Astrocyte of the cerebellum (primary cell): Measurements from ENCODE around the gene AKT3.
"Not testable (repeated sequence)": the region's sequence is repeated elsewhere in the genome, so short reads cannot be mapped to it uniquely, and the experiment has no call there.

Experiments
- DNase-seq: peaks from one replicate; pipeline ENCODE4 v3.0.0-alpha.2; 2011; ENCODE audit warnings: low read depth
- H3K4me3 ChIP-seq: 2 replicates; pipeline ENCODE4 v1.5.1; 2011; ENCODE audit warnings: mild to moderate bottlenecking, low read depth, low read length, moderate library complexity
- CTCF ChIP-seq: IDR thresholded peaks from 2 replicates; pipeline ENCODE4 v1.5.1; 2012; ENCODE audit warnings: low read length, low read depth, moderate library complexity, mild to moderate bottlenecking; ENCODE audit errors: missing control alignments
- in situ Hi-C: cut with HindIII; loops from 2 replicates; pipeline ENCODE4 v1.10.0; 2017; ENCODE audit warnings: low sequenced_read_pairs

Gene AKT3

GRCh38 chr1:243821177-243821680, 28.8 kb downstream of the AKT3 start:
- no peak overlapping the region for H3K4me3 ChIP-seq
- TF ChIP-seq CTCF: no peak
- no peak for DNase-seq
- in situ Hi-C loops: no loop called here

GRCh38 chr1:243819438-243819839, 30.6 kb downstream of the AKT3 start:
- no peak overlapping the region for H3K4me3 ChIP-seq
- DNase-seq: no peak
- no peak for TF ChIP-seq CTCF
- in situ Hi-C loops: no loop called here

- DNase-seq: no peak
- no peak overlapping the region for H3K4me3 ChIP-seq
- in situ Hi-C loops: no loop called here
- TF ChIP-seq CTCF: no peak
Measured at GRCh38 chr1:243818978-243819377, 31.1 kb downstream of the AKT3 start.

- H3K4me3 ChIP-seq: no peak overlapping the region
- in situ Hi-C loops: no loop called here
- DNase-seq: no peak
- TF ChIP-seq CTCF: no peak
Measured at GRCh38 chr1:243814718-243815117, 35.3 kb downstream of the AKT3 start.

GRCh38 chr1:243807346-243807745, 42.7 kb downstream of the AKT3 start:
- H3K4me3 ChIP-seq, in situ Hi-C loops, DNase-seq: not testable (repeated sequence)

- DNase-seq: no peak
- TF ChIP-seq CTCF: no peak
- in situ Hi-C loops: no loop called here
- H3K4me3 ChIP-seq: no peak overlapping the region
Measured at GRCh38 chr1:243806310-243806709, 43.7 kb downstream of the AKT3 start.

- no peak for TF ChIP-seq CTCF
- H3K4me3 ChIP-seq: no peak overlapping the region
Measured at GRCh38 chr1:243802736-243803135, 47.3 kb downstream of the AKT3 start.

More at GRCh38 chr1:243802736-243803135, 47.3 kb downstream of the AKT3 start:
- in situ Hi-C loops: no loop called here
- no peak for DNase-seq
